ENCODE results near the gene PPIL6.
"Not testable (repeated sequence)": the region's sequence is repeated elsewhere in the genome, so short reads cannot be mapped to it uniquely, and the experiment has no call there.

Gene PPIL6

DNA sequence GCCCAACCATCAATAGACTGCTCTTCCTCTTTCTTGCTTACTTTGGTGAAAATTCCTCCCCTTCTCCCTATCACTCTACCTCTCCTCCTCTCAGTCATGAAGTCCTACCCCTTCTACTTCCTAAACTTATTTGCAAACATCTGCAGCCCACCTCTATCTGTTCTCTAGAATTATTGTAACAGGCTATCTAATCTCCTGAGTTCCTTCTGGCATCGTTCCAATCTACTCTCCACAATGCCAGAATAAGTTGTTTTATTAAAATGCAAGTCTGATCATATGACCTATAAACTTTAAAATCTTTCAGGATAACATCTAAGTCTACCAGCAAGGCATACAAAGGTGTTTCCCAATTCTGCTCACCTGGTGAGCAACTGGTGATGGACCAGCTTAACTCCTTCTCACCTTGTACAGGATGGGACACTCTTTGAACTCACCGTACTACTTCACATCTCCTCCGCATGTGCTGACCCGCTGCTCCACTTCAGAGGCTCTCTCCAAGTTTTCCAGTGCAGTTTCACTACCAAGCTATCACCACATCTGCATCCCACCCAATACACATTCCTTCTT, 66.0 kb downstream of the PPIL6 start:
- TF ChIP-seq, protein P1, sequence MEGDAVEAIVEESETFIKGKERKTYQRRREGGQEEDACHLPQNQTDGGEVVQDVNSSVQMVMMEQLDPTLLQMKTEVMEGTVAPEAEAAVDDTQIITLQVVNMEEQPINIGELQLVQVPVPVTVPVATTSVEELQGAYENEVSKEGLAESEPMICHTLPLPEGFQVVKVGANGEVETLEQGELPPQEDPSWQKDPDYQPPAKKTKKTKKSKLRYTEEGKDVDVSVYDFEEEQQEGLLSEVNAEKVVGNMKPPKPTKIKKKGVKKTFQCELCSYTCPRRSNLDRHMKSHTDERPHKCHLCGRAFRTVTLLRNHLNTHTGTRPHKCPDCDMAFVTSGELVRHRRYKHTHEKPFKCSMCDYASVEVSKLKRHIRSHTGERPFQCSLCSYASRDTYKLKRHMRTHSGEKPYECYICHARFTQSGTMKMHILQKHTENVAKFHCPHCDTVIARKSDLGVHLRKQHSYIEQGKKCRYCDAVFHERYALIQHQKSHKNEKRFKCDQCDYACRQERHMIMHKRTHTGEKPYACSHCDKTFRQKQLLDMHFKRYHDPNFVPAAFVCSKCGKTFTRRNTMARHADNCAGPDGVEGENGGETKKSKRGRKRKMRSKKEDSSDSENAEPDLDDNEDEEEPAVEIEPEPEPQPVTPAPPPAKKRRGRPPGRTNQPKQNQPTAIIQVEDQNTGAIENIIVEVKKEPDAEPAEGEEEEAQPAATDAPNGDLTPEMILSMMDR (IDR thresholded peaks at IDR 0.05) = no peak
- no peak overlapping the region for H3K27ac ChIP-seq
- H3K4me3 ChIP-seq = no peak overlapping the region
- no peak for DNase-seq (ENCODE audit: low spot score)

DNA sequence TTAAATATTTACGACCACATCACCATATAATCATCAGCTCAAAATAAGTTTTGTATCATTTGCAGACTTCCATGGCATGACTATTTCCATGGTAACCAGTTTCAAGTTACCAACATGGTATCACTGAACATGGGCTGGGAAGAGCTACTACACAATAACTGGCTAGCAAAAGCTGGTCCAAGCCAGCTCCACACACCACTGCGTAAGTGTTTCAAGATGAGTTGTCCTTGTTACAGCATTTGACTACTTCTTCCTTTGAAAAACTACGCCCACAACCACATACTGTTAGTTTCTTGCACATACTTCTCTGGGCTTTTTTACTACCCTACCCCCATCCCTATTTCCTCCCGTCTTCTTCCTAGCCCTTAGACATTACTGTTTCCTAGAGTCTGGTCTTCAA, 66.7 kb downstream of the PPIL6 start:
- Histone ChIP-seq H3K4me3 (no peak overlapping the region), H3K27ac (peak overlapping the region in 1 of 2 donors; percentile 35)
- TF ChIP-seq, protein P1 (IDR thresholded peaks at IDR 0.05) = no peak
- DNase-seq (ENCODE audit: low spot score) = no peak

DNA sequence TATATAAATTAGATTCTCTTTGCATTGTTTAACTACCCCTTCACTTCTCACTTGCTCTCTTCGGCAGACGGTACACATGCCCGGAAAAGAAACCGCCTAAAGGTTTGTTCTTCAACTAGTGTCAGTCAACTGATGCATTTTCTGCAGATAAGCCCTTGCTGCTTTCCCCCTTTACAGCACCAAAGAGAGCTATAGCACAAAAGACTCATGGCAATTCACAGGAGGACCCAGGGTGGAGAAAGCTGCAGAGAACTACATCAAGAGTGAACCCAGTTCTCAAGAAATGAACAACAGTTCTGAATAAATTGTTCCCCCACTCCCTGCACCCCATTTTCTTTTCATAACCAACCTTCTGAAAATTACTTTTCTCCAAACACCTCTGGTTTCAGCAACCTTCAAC, 67.1 kb downstream of the PPIL6 start:
- Histone ChIP-seq H3K27ac (peak overlapping the region in 1 of 2 donors; percentile 35), H3K4me3 (no peak overlapping the region)
- TF ChIP-seq, protein P1 (IDR thresholded peaks at IDR 0.05) = no peak
- no peak for DNase-seq (ENCODE audit: low spot score)

DNA sequence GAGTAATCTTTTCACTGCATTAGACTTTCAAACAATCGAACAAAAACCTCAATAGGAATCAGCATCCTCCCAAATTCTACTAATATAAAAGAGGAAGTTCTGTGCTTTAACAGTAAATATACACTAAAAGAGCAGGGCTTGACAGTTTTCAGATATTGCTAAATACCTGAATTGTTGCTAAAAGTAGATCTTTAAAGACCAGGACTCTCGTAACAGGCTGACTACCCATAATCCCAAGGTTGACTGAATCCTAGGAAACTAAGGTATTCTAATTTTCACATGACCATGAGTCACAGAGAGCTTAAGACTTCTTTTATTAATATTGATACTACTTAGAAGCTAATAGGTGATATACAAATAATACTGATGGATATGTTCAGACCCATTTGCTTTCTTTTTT, 68.3 kb downstream of the PPIL6 start:
- TF ChIP-seq, protein P1 (IDR thresholded peaks at IDR 0.05) = no peak
- no peak overlapping the region for H3K27ac ChIP-seq
- no peak for DNase-seq (ENCODE audit: low spot score)
- H3K4me3 ChIP-seq = no peak overlapping the region

DNA sequence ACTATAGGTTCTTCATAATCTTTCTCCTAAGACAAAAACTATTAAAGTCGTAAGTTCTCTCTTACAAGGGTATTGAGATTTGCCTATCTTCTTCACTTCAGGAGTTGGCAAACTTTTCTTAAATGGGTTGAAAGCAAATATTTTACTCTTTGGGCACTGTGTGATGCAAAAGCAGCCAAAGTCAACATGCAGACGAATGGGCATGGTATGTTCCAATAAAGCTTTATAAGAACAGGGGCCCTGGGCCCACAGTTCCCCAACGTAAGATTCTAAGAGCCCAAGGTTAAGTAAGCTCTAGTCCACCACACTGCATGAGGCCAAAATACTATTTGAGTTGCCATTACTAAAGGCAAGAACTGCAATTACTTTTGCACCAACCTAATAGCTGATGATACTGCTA, 69.6 kb downstream of the PPIL6 start:
- no peak overlapping the region for H3K4me3 ChIP-seq
- no peak overlapping the region for H3K27ac ChIP-seq
- no peak for DNase-seq (ENCODE audit: low spot score)
- TF ChIP-seq, protein P1 (IDR thresholded peaks at IDR 0.05) = no peak

DNA sequence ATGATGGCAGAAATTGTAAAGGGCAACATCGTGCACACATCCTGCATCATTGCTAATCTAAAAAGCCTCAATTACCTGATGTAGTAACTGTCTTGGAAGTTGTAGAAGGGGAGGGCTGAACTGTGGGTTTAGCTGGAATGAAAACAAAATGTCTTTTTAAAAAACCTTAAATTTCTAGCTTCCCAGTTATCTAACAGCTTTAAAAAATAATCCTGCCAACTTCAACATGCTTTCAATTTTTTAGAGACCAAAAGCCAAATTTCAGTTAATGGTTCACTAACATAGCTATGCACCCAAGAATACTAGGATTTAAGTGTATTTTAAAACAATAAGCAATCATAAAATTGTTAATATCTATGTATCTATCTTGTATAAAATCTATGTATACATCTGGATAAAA, 70.1 kb downstream of the PPIL6 start:
- DNase-seq (ENCODE audit: low spot score) = no peak

DNA sequence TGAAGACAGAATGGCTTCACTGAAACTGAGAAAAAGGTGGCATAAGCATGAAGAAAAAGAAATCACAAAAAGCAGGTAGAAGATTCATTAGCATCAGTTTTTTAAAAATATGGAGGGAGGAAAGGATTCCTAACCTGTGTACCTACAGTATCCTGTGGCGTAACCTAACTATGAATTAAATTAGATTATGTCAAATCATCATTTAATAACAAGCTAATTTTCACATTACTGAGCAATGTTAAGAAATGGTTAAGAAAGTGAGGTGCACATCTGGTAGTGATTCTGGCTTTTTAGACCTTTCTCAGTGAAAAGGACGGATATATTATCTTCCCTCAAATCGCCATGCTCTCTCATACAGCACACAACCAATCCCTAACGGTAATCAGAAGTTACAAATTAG, 70.7 kb downstream of the PPIL6 start:
- TF ChIP-seq, protein P1 (IDR thresholded peaks at IDR 0.05) = no peak
- Histone ChIP-seq H3K4me3 (no peak overlapping the region), H3K27ac (no peak overlapping the region)
- no peak for DNase-seq (ENCODE audit: low spot score)

More for the DNA sequence above, 70.1 kb downstream of the PPIL6 start:
- TF ChIP-seq, protein P1 (IDR thresholded peaks at IDR 0.05) = no peak
- Histone ChIP-seq H3K27ac (no peak overlapping the region), H3K4me3 (no peak overlapping the region)

DNA sequence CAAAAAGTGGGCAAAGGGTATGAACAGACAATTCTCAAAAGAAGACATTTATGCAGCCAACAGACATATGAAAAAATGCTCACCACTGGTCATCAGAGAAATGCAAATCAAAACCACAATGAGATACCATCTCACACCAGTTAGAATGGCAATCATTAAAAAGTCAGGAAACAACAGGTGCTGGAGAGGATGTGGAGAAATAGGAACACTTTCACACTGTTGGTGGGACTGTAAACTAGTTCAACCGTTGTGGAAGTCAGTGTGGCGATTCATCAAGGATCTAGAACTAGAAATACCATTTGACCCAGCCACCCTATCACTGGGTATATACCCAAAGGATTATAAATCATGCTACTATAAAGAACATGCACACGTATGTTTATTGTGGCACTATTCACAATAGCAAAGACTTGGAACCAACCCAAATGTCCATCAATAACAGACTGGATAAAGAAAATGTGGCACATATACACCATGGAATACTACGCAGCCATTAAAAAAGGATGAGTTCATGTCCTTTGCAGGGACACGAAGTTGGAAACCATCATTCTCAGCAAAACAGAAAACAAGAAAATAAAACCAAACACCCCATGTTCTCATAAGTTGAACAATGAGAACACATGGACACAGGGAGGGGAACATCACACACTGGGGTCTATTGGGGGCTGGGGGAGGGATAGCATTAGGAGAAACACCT, 75.9 kb downstream of the PPIL6 start:
- DNase-seq (ENCODE audit: low spot score); H3K4me3 ChIP-seq; H3K27ac ChIP-seq: not testable (repeated sequence)
